GM19043 (cell line): ENCODE data around the gene TENM4.

Source experiments
- ATAC-seq: cut with Tn5 transposase; IDR thresholded peaks from one replicate; pipeline ENCODE4 v1.9.1; 2021; ENCODE audit warnings: low read depth; ENCODE audit not compliant: unreplicated experiment

TENM4 gene

DNA sequence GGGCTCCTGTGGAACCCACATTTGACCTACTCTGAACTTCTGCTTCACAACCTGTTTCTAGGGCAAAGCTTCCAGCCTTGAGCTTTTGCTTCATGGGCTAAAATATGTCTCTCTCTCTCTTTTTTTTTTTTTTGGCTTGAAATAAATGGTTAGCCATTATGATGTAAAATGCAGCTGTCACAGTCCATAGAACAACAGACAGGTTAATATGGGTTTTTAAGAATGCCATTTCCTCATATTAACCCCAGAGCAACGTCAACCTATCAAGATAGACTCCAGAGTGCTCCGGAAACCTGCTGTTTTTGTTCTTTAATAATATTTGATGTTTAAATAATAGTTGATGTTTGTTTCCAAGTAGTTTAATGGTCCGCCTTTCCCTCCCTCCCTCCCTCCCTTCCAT, 285.6 kb downstream of the TENM4 start:
- ATAC-seq, result no peak

DNA sequence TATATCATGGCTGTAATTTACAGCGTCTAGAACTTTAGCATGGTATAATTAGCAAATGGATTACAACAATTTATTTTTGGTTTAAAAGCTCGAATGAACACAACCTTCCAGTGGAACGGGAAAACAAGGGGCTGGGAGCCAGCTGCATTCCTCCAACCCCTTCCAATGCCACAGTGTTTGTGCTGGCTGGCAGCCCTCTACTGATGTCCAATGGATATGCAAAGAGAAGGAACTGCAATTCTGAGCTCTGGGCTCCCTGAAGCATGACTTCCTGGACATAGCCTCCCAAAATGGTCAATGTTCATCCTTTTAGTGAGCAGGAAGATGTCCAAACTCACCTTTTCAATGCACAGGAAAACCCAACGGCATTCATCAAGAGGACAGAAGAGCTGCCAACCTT, 288.3 kb downstream of the TENM4 start:
- no peak for ATAC-seq

DNA sequence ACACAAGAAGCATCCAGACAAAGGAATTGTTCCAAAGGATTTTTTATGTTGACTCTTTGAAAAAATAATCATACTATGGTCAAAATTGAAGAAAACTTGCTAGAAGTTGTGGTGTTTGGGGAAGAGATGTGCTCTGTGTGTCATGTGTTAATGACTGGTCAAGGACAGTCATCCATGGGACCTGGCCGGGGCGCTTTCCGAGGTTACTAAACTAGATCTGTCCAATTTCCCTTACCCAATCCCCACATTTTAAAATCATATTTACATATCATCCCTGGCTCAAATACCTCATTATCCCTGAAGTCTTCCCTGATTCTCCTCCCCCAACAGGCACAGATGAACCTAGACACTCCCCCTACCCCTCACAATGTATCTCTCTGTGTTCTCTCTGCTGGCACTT, 289.4 kb downstream of the TENM4 start:
- no peak for ATAC-seq

DNA sequence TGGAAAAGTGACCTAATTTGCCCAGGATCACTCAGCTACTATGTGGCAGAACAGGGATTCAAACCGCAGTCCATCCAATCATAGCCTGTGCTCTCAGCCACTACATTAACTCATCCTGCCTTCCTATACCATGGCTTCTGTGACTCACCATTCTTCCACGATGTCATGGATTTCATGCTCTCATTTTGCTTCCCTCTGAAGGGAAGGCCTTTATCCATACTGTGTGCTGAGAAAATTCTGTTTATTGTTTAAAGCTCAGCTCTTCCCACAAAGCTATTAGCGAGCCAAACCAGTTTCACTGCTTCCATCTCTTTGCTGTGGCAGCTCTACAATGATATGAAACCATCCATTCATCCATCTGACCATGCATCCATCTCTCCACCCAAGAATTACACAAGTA, 289.9 kb downstream of the TENM4 start:
- ATAC-seq, result no peak

DNA sequence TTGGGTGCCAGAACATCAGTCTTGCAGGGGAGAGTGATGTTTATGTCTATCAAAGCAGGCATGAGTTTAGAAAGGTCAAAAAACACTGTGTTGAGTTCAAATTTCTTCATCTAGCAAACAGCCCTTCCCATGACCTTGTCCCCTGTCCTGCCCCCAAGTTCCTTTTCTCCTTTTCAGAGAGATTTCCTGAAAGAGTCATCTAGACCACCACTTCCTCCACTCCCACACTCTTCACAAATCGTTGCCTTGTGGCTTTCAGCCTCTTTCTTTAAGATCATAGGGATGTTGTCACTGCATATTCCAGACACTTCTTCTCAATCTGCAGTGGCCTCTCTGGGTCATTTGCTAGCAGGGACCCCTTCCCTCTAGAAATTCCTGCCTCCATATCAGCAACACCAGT, 290.5 kb downstream of the TENM4 start:
- no peak for ATAC-seq

DNA sequence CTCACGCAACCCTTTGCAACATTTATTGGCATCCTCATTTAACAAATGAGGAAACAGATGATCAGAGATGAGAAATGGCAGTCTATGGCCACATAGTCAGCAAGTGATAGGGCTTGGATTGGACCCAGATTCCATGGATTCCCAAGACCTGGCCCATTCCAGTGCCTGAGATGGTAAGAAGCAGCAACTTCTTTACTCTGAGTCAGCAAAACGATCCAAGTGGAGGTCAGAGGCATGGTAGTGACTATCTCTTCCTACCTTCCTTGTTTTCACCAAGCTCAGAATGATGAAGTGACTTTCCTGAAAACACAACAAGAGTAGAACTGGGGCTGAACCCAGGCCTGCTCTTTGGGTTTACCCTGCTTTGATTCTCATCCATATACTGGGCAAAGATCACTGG, 293.1 kb downstream of the TENM4 start:
- ATAC-seq, result no peak

DNA sequence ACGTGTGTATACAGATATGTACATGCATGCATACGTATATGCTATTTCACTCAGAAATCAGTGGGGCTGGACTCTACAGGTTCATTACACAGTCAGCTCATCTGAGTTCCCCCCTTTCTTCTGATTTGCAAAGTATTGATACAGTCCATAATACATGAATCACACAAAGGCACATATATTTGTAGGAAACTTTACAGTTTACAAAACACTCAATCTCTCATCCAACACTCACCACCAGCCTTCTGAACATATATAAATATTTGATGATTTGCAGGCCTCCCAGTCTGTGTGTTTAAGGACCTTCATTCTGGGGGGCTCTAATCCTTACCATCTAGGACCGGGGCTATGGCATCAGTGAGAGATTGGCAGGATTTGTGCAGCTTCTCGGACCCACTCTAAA, 293.8 kb downstream of the TENM4 start:
- ATAC-seq, result no peak

DNA sequence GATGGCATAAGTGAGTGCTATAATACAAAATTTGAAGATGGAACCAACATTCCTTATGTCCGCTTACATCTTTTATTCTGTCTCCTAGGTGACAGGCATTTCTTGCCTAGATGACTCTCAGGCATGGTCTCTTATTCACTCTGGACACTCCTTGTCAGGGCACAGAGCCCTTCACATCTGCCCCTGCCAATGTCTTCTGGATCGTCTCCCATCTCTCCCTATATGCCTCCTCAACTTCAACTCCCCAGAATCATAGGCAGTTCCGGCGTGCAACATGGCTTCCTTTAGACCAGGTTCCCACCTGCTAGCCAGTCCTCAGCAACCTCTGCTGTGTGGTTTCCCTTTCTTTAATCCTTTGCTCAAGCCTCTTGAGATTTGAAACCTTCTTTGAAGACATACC, 300.9 kb downstream of the TENM4 start:
- ATAC-seq, result no peak

DNA sequence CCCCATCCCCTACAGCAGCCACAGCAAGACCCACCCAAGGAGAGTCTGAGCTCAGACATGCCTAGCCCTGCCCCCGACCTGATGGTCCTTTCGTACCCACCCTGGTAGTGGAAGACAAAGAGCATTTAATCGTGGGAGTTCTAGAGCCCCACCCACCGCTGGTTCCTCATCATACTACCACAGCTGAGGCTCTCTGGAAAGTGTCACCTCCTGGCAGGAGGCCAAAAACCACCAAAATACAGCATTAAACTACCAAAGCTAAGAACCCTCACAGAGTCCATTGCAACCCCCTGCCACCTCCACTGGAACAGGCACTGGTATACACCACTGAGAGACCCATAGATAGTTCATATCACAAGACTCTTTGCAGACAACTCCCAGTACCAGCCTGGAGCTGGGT, 311.1 kb downstream of the TENM4 start:
- no peak for ATAC-seq

DNA sequence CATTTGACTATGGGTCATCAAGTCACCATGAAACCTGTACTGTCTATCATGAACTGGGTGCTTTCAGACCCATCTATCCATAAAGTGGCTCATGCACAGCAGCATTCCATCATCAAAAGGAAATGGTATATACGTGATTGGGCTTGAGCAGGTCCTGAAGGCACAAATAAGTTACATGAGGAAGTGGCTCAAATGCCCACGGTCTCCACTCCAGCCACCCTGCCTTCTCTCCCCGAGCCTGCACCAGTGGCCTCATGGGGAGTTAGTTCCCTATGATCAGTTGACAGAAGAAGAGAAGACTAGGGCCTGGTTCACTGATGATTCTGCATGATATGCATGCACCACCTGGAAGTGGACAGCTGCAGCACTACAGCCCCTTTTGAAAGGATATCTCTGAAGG, 312.5 kb downstream of the TENM4 start:
- no peak for ATAC-seq

DNA sequence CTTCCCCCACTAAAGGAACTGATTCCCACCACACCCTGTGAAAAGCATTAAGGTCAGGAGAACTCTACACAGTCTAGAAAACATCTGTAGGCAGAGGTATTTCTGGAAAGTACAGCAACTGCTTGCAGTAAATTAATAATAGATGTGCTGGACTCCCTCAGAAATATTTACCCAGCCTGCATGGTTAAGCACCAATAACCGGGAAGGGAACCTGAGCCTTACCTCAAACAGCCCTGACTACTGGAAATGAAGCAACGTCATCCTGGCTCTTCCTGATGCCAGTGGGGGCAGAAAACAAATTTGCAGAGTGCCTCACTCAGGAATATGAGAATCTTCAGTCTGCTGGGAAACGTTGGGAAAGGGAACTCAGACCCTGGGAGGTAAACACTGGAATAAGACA, 318.1 kb downstream of the TENM4 start:
- ATAC-seq, result no peak

DNA sequence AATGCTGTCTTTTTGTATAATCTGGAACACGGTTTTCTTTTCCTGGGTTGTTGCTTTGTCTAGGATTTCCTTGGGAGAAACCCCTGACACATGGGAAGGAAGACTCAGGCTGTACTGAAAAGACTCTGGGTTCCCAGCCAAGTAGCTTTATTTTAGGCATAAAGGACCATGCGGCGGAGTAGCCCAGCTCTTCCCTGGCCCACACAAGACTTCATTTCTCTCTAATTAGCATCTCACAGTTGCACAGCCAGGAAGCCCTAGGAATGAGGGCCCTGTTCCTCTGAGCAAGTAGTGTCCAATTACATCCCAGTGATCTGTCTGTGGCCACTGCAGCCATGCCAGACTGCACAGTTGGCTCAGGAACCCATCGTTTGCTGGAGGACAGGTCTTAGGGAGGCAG, 319.5 kb downstream of the TENM4 start:
- ATAC-seq, result no peak

DNA sequence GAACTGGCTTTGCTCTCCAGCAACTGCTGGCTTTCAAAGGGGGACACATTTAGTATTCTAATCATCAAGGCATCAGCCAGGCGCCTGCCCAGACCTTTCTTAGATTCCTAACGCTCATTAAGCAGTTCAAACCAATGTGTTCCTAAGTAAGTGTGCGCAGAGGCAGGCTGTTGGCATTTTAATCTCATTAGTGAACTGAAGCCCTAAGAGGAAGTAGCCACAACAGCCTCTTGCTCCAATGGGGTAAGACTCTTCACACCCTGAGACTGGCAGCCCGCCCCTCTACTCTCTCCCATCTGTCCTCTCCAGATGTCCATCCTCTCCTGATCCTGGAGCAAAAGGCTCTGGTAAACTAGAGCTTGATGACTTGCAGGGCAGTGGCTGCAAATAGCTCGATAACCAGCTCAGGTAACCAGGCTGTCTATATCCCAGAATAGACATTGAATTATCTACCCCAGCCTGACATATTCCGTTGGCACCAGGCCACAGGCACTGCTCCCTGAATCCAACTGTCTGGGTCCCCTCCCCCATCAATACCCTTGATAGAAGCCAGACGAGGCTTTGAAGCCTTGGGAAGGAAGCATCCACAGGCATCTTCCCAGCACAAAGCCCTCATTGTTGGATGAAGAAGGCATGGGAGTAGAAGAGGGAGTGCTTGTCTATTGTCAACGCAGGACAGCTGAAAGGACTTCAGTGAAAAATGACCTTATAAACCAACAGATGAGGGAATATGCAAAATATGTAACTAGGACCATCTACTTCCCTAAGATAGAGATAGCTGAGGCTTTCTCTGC, 321.1 kb downstream of the TENM4 start:
- no peak for ATAC-seq

DNA sequence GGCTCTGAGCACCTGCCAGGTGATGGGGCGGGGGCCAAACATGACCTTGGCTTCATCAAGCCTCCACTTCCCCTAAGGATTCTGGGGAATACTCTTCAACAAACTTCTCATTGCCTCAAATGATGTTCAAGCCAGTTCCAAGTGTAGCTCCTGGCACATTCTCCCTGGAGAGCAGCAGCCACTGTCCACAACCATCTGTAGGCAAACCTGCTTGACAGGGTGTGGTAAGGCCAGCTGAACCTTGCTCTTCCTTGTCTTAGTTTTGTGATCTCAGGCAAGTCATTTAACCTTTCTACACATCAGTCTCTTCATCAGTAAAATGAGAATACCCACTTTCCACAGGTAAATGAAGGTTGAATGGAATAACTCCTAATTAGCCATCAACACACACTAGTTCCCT, 323.3 kb downstream of the TENM4 start:
- ATAC-seq, result no peak

DNA sequence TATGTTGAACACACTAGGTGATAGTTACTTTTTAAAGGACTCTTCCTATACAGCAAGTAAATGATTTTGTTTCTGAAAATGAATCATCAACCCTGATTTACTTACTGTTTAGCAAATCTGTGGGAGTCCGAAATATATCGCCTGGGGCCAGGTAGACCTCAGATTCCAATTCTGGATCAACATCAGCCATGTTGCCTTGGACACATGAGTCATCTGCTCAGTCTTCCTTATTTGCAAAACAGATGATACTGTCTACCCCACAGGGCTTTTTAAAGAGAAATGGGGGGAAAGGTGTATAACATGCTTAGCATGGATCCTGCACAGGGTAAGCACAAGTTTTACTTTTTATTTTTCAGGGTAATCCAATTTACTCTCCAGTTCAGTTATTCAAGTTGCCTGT, 324.2 kb downstream of the TENM4 start:
- ATAC-seq, result no peak

DNA sequence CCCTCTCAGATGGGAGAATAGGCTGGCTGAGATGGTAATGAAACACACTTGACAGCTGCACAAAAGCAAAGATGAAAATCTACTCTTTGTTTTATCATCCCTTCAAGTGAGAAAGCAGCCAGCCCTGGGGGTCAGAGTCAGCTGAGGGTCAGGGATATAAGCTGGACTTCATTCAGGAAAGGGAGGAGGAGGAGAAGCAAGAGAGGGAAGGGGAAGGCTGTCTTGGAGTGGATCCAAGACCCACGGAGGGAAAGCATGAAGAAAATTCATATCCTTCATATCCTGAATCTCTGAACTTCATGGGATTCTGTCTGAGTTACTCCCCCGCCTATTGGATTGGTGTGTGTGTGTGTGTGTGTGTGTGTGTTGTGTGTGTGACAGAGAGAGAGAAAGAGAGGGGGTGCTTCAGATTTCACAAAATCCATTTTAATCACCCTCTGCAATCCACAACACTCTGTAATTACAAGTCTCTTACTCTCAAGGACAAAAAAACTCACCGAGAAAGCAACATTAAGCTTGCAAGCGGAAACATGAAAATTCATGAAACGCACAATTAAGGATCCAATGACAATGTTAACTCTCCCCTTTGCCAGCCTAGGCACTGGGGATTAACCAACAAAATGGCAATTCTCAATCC, 327.7 kb downstream of the TENM4 start:
- no peak for ATAC-seq

DNA sequence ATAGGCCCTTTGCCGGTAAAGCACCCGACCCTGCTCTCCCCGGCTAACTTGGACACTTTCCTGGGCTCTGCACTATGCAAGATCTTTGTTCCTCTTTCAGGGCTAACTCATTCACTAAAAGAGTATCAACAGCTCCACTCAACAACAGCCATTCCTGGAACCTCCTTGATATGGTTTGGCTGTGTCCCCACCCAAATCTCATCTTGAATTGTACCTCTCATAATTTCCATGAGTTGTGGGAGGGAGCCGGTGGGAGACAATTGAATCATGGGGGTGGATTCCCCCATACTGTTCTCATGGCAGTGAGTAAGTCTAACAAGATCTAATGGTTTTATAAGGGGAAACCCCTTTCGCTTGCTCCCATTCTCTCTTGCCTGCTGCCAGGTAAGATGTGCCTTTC, 330.0 kb downstream of the TENM4 start:
- no peak for ATAC-seq

DNA sequence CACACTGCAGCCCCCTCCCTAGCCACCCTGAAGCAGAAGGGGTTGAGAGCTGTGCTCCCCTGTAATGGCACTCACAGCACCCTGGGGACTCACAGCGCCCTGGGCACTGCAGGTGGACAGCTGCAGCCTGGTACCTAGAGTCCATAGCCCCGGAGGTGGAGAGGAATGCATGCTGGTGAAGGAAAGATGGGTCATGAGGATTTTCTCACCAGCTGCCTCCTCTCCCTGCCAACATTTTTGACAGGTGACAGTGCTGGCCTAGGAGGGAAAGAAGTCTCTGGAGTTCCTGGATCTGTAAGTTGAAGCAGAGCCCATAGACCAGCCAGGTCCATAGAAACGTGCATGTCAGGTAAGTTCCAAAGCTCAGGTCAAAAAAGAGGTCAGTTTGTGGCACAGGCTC, 330.5 kb downstream of the TENM4 start:
- ATAC-seq, result no peak

DNA sequence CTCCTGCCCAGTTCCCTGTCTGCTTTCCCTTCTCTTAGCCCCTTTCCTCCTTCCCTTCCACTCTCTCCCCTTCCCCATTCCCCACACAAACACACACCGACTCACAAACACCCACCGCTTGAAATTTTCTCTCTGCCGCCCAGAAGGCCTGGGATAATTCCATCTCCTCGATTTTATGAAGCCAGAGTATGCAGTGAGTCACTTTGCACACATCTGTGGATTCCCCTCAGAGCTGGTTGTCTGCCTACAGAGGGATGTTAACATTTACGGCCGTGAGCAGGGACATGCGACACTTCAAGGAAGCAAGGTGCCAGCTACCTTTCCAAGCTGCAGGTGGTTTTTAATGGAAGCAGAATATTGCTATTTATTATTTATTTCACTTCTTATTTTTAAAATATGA, 332.0 kb downstream of the TENM4 start:
- ATAC-seq, result no peak

DNA sequence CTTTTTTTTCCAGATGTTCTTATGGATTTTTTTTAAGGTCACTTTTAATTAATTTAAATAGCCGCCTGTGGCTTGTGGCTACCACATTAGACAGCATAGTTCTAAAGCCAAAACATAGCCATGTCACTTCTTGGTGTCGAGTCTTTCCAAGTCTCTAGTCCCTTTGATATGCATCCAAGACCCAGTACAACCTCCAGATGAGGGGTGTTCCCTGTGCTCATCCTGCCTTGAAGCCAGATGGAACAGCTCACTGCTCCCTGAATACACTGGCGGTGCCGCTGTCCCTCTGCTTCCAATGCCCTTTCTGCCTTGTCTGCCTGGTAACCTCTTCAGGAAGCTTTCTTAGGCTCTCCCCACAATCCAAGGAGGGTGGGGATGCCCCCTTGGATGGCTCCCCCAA, 338.0 kb downstream of the TENM4 start:
- ATAC-seq, result no peak

DNA sequence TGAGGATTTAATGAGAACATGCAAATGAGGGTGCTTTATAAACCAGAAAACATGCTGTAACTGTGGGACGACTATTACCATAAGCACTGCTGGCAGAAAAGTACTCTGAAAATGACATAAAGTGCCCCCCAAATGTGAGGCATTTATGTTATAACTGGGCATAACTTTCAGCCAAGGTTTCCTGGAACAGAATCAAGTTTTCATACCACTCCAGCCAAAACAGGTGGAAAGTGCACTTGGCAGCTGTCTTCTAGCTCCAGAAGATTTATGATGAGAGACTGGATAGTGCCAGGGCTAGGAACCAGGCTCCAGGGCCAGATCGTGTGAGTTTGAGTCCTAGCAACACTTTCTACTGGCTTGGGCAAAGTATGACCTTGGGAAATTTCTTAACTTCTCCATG, 339.2 kb downstream of the TENM4 start:
- no peak for ATAC-seq

DNA sequence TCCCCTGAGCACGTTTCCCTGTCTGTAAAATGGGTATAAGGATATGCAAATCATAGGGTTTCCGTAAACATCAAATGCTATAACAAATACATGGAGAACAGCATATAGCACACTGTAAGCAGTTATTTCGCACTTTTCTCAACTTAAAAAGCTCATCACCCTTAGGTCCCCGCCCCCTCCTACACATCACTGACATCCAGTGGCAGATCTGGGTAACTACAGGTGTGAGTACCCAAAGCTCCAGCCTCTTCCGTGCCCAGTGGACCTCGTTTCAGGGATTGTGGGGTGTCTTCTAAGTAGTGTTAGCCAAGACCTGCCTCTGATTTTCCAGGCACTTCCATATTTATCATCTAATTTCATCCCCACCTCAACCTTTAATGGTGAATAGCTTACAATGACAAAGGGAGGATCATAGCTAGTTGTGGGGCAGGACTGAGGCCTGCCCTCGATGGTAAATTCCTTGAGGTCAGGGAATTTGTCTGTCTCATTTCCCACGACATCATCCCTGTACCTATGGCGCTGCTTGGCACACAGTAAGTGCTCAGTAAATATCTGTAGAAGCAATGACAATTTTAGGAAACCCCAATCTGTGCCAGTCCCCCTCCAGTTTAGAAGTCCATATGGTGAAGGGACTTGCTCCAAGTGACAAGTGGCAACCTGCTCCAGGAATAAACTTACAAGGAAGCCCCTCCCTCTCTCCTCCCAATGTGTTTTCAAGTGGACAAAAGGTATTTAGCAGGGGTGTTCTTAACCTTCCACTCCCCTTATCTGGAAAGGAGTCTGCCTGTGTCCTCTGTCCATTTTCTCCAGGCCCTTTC, 340.5 kb downstream of the TENM4 start:
- peak; percentile 90 for ATAC-seq
